HG03103 (cell line): ENCODE data around the gene ABHD4.

ENCODE experiments used
- ATAC-seq: cut with Tn5 transposase; IDR thresholded peaks from one replicate; pipeline ENCODE4 v1.9.1; 2021; ENCODE audit warnings: low read depth; ENCODE audit not compliant: unreplicated experiment

The ABHD4 gene

GRCh38 chr14:22657861-22658260 lies 59.8 kb downstream of the ABHD4 start:
- no peak for ATAC-seq

- no peak for ATAC-seq
These were observed 60.8 kb downstream of the ABHD4 start for GRCh38 chr14:22658946-22659345.

- ATAC-seq: no peak
These were observed 62.6 kb downstream of the ABHD4 start for GRCh38 chr14:22660654-22661053.
